Transverse colon (tissue), 4 donors: ENCODE data around the gene ANKRD2.

Experiments used
- CTCF ChIP-seq, 5 experiments: fragments of 200-600 bp in 3 of 5; fragments of 450-650 bp in 2 of 5; sonication (generic) in 3 of 5; IDR thresholded peaks; 1 replicate in 2 of 5; 2 replicates in 3 of 5; pipeline ENCODE4 v1.5.1; 2016 to 2017; ENCODE audit warnings: antibody characterized with exemption in 5 of 5, inconsistent platforms in 3 of 5, mild to moderate bottlenecking in 2 of 5, moderate library complexity in 1 of 5
- EP300 ChIP-seq: sonication (generic); formaldehyde crosslinking; IDR thresholded peaks from one replicate; pipeline ENCODE4 v1.6.1; 2017; ENCODE audit warnings: antibody characterized with exemption, low read depth
- POLR2A ChIP-seq: fragments of 450-650 bp; IDR thresholded peaks from one replicate; pipeline ENCODE4 v1.6.1; 2016; ENCODE audit warnings: antibody characterized with exemption, mild to moderate bottlenecking, moderate library complexity
- POLR2AphosphoS5 ChIP-seq, 3 donors: sonication (generic); formaldehyde crosslinking; IDR thresholded peaks; one replicate each; pipeline ENCODE4 v1.6.1; 2016; ENCODE audit warnings: antibody characterized with exemption in 3 of 3

DNA sequence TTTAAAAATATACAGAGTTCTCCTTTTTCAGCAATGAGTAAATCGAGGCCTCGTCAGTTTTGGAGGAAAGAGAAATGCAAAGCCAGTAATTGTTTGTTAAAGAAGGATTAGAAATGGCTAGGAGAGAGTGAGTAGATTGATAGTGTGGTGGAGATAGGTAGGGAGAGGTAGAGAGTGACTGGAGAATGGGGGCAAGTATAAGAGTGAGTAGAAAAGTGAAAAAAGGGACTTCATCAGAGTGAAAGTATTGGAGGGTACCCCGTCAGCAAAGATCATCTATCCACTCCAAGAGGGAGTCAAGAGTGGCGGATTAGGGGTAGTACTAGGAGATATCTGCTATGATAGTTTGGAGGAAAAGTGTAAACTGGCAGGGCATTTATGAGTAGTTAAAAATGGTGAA lies 9.2 kb upstream of the ANKRD2 start:
- no peak for TF ChIP-seq CTCF (IDR thresholded peaks at IDR 0.05)
- TF ChIP-seq POLR2AphosphoS5 (IDR thresholded peaks at IDR 0.05) = no peak
- TF ChIP-seq POLR2A = no peak
- TF ChIP-seq EP300 = no peak
